GM12874 (cell line): ENCODE data around the gene CAPN9.

Experiments
- TF ChIP-seq, protein P1 (sequence below): IDR thresholded peaks from 2 replicates; pipeline ENCODE4 v1.5.1; 2011; ENCODE audit warnings: low read depth, mild to moderate bottlenecking, control low read depth, low read length, moderate library complexity; ENCODE audit not compliant: insufficient read depth

Gene CAPN9

GRCh38 chr1:230785636-230786384 is 38.6 kb downstream of the CAPN9 start:
- TF ChIP-seq, protein P1, sequence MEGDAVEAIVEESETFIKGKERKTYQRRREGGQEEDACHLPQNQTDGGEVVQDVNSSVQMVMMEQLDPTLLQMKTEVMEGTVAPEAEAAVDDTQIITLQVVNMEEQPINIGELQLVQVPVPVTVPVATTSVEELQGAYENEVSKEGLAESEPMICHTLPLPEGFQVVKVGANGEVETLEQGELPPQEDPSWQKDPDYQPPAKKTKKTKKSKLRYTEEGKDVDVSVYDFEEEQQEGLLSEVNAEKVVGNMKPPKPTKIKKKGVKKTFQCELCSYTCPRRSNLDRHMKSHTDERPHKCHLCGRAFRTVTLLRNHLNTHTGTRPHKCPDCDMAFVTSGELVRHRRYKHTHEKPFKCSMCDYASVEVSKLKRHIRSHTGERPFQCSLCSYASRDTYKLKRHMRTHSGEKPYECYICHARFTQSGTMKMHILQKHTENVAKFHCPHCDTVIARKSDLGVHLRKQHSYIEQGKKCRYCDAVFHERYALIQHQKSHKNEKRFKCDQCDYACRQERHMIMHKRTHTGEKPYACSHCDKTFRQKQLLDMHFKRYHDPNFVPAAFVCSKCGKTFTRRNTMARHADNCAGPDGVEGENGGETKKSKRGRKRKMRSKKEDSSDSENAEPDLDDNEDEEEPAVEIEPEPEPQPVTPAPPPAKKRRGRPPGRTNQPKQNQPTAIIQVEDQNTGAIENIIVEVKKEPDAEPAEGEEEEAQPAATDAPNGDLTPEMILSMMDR = no peak

GRCh38 chr1:230786385-230786753 is 39.2 kb downstream of the CAPN9 start:
- TF ChIP-seq, protein P1 = no peak

DNA sequence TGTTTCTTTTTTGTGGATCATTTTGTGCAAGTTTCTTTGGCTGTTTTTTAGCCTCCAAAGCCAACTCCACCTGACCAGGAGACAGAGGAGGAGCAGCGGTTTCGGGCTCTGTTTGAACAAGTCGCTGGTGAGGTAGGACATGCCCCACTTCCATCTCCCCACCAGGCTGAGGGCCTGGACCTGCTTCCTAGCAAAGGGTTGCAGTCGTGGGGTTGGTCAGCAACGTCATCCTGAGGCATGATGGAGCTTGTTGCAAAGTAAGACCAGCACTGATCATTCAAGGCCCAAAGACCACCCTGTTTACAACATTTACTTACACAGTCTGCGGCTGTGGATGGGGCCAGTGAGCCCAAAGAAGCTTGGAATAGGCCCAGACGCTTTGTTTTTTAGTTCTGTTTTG is 40.3 kb downstream of the CAPN9 start:
- TF ChIP-seq, protein P1 = no peak

- TF ChIP-seq, protein P1 = no peak
Measured at GRCh38 chr1:230788561-230789275, 41.5 kb downstream of the CAPN9 start.

DNA sequence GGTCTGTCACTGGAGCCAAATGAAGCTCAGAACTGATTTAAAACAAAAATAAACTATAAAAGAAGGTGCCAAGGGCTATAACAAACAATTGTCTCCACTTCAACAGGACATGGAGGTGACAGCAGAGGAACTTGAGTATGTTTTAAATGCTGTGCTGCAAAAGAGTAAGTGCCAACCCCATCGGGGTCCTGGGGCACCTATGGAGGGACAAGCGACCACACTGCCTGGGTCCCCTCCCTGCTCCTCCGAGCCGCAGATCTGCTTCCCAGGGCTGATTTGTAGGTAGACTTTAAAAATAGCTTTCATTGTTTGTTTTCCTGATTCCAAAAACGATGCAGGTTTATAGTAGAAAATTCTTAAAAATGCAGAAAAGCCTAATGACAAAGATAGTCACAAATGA is 42.8 kb downstream of the CAPN9 start:
- TF ChIP-seq, protein P1 = no peak

GRCh38 chr1:230791986-230792564 is 44.9 kb downstream of the CAPN9 start:
- TF ChIP-seq, protein P1 = no peak

DNA sequence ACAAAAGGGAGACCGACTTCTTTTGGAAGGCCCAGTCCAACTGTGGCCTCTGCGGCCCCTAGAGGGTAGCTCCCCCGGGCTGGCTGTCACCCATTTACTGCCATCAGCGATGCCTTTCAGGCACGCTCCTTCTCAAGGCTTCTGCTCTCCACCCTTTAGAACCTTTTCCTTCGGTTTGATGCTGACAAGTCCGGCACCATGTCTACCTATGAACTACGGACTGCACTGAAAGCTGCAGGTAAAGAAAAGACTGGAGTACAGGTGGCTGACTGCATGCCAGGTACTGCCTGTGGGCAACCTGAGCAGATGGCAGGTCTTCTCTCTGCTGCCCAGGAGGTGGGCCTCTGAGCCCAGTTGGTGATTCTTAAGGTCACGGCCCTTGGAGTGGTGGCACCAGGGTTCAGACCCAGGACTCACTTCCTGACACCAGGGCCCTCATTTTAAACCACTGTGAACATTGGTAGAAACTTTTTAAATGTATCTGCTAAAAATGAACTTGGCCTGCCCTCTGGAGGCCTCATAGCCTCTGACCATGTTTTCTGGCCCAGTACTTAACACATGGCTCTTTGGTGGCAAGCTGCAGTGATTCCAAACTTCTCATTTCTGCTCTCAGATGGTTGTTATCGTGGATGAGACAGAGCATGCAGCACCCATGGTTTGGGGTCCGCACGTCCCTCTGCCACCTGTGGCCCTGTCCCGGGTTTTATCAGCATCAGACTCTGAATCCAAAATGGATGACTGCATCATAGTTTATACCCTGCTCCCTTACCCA is 45.7 kb downstream of the CAPN9 start:
- TF ChIP-seq, protein P1 = no peak
